ENCODE data around the gene SBF1.

DNA sequence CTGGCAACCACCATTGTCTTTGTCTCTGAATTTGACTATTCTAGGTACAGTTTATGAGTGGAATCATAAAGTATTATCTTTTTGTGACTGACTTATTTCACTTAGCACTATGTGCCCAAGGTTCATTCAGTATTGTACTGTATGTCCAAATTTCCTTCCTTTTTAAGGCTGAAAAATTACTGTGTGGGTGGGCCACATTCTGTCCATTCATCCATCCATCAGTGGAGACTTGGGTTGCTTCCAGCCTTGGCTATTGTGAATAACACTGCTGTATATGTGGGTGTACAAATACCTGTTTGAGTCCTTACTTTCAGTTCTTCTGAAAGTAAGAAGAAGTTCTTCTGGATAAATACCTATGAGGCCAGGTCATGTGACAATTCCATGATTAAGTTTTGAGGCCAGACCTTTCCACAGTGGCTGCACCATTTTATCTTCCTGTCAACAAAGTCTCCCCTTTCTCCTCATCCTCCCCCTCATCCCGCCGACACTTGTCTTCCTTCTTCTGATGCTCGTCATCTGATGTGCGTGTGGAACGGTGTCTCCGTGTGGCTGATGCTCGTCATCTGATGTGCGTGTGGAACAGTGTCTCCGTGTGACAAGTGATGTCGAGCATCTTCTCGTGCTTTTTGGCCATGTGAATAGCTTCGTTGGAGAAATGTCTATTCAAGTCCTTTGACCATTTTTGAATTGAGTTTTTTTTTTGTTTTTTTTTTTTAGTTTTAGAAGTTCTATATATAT is 49.5 kb downstream of the SBF1 start:
- no peak for TF ChIP-seq EZH2phosphoT487 (IDR thresholded peaks at IDR 0.05; ENCODE audit: borderline replicate concordance, low read length)
- TF ChIP-seq, protein P1, sequence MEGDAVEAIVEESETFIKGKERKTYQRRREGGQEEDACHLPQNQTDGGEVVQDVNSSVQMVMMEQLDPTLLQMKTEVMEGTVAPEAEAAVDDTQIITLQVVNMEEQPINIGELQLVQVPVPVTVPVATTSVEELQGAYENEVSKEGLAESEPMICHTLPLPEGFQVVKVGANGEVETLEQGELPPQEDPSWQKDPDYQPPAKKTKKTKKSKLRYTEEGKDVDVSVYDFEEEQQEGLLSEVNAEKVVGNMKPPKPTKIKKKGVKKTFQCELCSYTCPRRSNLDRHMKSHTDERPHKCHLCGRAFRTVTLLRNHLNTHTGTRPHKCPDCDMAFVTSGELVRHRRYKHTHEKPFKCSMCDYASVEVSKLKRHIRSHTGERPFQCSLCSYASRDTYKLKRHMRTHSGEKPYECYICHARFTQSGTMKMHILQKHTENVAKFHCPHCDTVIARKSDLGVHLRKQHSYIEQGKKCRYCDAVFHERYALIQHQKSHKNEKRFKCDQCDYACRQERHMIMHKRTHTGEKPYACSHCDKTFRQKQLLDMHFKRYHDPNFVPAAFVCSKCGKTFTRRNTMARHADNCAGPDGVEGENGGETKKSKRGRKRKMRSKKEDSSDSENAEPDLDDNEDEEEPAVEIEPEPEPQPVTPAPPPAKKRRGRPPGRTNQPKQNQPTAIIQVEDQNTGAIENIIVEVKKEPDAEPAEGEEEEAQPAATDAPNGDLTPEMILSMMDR (conservative IDR thresholded peaks at IDR 0.05; ENCODE audit: low read depth, low read length): no peak
- TF ChIP-seq EZH2 (IDR thresholded peaks at IDR 0.05; ENCODE audit: low read length, unreplicated experiment): no peak

All from PC-3 (cell line).